Neural crest cell (in vitro differentiated cells): ENCODE measurements around the gene LRMDA. TPM values are rescaled to one million over a fixed set of nuclear protein-coding genes. Genes with fewer than 3 reads are reported as not detected.

Experiments
- DNase-seq: peaks from one replicate; pipeline ENCODE4 v3.0.0; 2021; ENCODE audit warnings: low read depth, mixed read lengths, low spot score
- H3K27ac Mint-ChIP-seq: one replicate; pipeline ENCODE4 v1.8.0; 2021; ENCODE audit warnings: mild to moderate bottlenecking, mixed read lengths; ENCODE audit not compliant: unreplicated experiment
- H3K27me3 Mint-ChIP-seq: 2 replicates; pipeline ENCODE4 v1.8.0; 2021; ENCODE audit warnings: low read depth, mild to moderate bottlenecking, mixed read lengths
- H3K36me3 Mint-ChIP-seq: 2 replicates; pipeline ENCODE4 v1.8.0; 2021; ENCODE audit warnings: low read depth, mild to moderate bottlenecking, mixed read lengths
- H3K4me1 Mint-ChIP-seq: 2 replicates; pipeline ENCODE4 v1.8.0; 2021; ENCODE audit warnings: mixed read lengths
- H3K4me3 Mint-ChIP-seq: one replicate; pipeline ENCODE4 v1.8.0; 2021; ENCODE audit warnings: mild to moderate bottlenecking, mixed read lengths
- H3K9me3 Mint-ChIP-seq: 2 replicates; pipeline ENCODE4 v1.8.0; 2021; ENCODE audit warnings: mixed read lengths
- CTCF ChIP-seq: fragments of 200-600 bp; sonication (generic); conservative IDR thresholded peaks from 2 replicates; pipeline ENCODE4 v1.5.0; 2021; ENCODE audit warnings: antibody characterized with exemption, mild to moderate bottlenecking
- total RNA-seq: library from RNA; stranded (reverse); gene quantifications from 2 replicates; pipeline ENCODE4 v1.2.1, GENCODE V29; 2021

The LRMDA gene
- total RNA-seq, 1 donor from 2014 or later, result 3.1 TPM

DNA sequence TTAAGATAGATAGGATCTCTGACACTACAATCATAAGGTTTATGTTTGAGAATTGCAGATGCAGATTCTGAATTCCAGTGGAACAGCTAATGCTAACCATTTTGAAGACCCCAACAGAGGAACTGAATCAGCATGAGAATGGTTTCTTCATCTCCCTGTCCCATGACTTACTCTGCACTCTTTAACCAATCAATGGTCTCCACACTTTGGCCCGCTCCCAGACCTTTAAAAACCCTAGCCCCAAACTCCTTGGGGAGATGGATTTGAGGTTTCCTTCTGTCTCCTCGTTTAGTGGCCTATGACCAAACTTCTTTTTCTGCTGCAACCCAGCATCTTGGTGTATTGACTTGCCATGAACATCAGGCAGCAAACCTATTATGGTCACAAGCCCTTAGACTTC, 804.9 kb downstream of the LRMDA start:
- H3K9me3 Mint-ChIP-seq, result no peaks in the 10 kb centered on the region
- H3K4me3 Mint-ChIP-seq, result no peak overlapping the region
- H3K4me1 Mint-ChIP-seq, result peaks cover 9% of the 10 kb centered on the region
- H3K27me3 Mint-ChIP-seq, result no peaks in the 10 kb centered on the region
- DNase-seq, result no peak
- TF ChIP-seq CTCF, result no peak
- peaks cover 2% of the 10 kb centered on the region for H3K36me3 Mint-ChIP-seq
- H3K27ac Mint-ChIP-seq, result no peak overlapping the region

DNA sequence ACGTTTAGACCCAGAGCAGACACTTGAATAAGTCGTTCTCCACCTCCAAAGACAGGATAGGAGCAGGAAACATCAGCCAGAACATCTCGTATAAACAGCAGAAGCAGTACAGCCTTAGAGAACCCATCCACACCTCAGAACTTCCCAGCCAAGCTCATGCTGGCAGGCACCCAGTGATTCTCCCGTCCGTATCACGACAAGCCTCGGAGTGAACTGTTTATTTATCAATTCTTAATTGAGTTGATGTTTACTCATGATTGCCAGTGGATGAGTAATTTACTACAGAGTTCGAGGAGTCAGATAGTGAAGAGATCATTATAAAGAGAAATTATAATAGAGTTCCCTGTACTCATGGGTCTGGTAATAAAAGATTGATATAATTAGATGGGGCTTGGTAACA, 811.5 kb downstream of the LRMDA start:
- H3K9me3 Mint-ChIP-seq, result peaks cover 2% of the 10 kb centered on the region
- TF ChIP-seq CTCF, result no peak
- no peak for DNase-seq
- no peaks in the 10 kb centered on the region for H3K4me1 Mint-ChIP-seq
- no peaks in the 10 kb centered on the region for H3K27me3 Mint-ChIP-seq
- no peaks in the 10 kb centered on the region for H3K36me3 Mint-ChIP-seq
- no peak overlapping the region for H3K27ac Mint-ChIP-seq
- H3K4me3 Mint-ChIP-seq, result no peak overlapping the region

DNA sequence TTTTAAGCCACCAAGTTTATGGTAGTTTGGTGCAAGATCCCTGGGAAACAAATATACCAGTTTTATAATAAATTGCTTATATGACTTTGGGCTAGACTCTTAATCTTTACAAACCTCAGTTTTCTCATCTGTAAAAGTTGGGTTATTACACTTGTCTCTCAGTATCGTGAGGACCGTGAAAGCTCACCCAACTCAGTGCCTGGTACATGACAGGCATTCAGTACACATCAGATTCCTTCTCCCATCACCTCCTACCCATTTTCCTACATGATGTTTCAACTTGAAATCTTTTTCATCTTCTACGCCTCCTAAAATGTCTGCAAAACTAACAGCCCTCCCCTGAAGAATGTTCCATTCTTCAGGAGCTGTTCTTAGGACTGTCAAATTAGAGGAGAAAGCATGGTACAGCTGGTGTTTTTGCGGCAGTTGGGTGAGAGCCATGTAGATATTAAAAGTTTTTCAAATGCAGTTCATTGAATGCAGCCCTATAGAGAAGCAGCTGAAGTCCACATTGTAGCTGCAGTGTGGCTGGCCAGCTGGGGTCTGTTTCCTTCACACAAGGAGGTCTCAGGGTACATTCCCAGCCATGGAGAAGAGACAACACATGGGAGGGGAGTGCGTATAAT, 812.8 kb downstream of the LRMDA start:
- H3K9me3 Mint-ChIP-seq, result peaks cover 2% of the 10 kb centered on the region
- TF ChIP-seq CTCF, result no peak
- H3K27me3 Mint-ChIP-seq, result no peaks in the 10 kb centered on the region

GRCh38 chr10:76245951-76246495, 814.6 kb downstream of the LRMDA start:
- DNase-seq, result no peak
- H3K27me3 Mint-ChIP-seq, result no peaks in the 10 kb centered on the region
- no peaks in the 10 kb centered on the region for H3K36me3 Mint-ChIP-seq
- peaks cover 5% of the 10 kb centered on the region for H3K9me3 Mint-ChIP-seq
- no peak overlapping the region for H3K4me3 Mint-ChIP-seq
- no peak overlapping the region for H3K27ac Mint-ChIP-seq
- no peak for TF ChIP-seq CTCF
- H3K4me1 Mint-ChIP-seq, result no peaks in the 10 kb centered on the region

More for the DNA sequence above, 812.8 kb downstream of the LRMDA start:
- no peaks in the 10 kb centered on the region for H3K36me3 Mint-ChIP-seq
- no peak for DNase-seq
- no peak overlapping the region for H3K27ac Mint-ChIP-seq
- H3K4me1 Mint-ChIP-seq, result no peaks in the 10 kb centered on the region
- no peak overlapping the region for H3K4me3 Mint-ChIP-seq

- Mint-ChIP-seq H3K27ac (no peak overlapping the region), H3K4me1 (no peaks in the 10 kb centered on the region), H3K36me3 (no peaks in the 10 kb centered on the region)
These were observed 817.3 kb downstream of the LRMDA start for GRCh38 chr10:76248649-76249200.

More at GRCh38 chr10:76248649-76249200, 817.3 kb downstream of the LRMDA start:
- no peak for DNase-seq
- Mint-ChIP-seq H3K9me3 (peaks cover 5% of the 10 kb centered on the region), H3K4me3 (no peak overlapping the region), H3K27me3 (no peaks in the 10 kb centered on the region)
- TF ChIP-seq CTCF, result no peak
